Thyroid gland (tissue), 4 donors: ENCODE results near the gene TBC1D5.

ENCODE experiments used
- POLR2A ChIP-seq, 2 donors: fragments of 450-650 bp; IDR thresholded peaks; one replicate each; pipeline ENCODE4 v1.6.1; 2017; ENCODE audit warnings: antibody characterized with exemption in 2 of 2, mild to moderate bottlenecking in 2 of 2, moderate library complexity in 1 of 2
- TF ChIP-seq, protein P1 (sequence below), 6 experiments: fragments of 200-600 bp in 3 of 6; fragments of 450-650 bp in 3 of 6; sonication (generic) in 3 of 6; IDR thresholded peaks; one replicate each; pipeline ENCODE4 v1.5.1; 2016 to 2019; ENCODE audit warnings: antibody characterized with exemption in 6 of 6, mild to moderate bottlenecking in 2 of 6, inconsistent platforms in 1 of 6, moderate library complexity in 1 of 6

DNA sequence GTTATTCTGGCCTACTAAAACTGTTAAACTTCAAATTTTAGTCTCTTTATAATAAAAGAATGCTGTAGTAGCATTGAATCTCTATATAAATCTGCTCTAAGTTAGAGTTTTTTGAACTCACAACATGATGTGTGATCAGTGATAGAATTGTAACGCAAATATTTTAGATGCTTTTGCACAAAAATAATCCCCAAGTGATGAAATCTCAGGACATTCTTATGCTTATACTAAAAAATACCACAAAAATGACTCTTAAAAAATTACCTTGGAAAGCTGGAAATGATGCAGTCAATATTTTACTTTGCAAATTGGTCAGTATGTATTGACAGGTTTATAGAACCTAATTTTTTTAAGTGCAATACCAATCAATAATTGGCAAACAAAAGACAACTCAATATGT is 375.3 kb downstream of the TBC1D5 start:
- no peak for TF ChIP-seq POLR2A (IDR thresholded peaks at IDR 0.05)
- TF ChIP-seq, protein P1, sequence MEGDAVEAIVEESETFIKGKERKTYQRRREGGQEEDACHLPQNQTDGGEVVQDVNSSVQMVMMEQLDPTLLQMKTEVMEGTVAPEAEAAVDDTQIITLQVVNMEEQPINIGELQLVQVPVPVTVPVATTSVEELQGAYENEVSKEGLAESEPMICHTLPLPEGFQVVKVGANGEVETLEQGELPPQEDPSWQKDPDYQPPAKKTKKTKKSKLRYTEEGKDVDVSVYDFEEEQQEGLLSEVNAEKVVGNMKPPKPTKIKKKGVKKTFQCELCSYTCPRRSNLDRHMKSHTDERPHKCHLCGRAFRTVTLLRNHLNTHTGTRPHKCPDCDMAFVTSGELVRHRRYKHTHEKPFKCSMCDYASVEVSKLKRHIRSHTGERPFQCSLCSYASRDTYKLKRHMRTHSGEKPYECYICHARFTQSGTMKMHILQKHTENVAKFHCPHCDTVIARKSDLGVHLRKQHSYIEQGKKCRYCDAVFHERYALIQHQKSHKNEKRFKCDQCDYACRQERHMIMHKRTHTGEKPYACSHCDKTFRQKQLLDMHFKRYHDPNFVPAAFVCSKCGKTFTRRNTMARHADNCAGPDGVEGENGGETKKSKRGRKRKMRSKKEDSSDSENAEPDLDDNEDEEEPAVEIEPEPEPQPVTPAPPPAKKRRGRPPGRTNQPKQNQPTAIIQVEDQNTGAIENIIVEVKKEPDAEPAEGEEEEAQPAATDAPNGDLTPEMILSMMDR (IDR thresholded peaks at IDR 0.05), result no peak
